GM21825 (cell line): ENCODE measurements around the gene MYMK.

Source experiments
- ATAC-seq: cut with Tn5 transposase; IDR thresholded peaks from one replicate; pipeline ENCODE4 v1.9.1; 2021; ENCODE audit warnings: mild to moderate bottlenecking, moderate library complexity; ENCODE audit not compliant: unreplicated experiment

The MYMK gene

GRCh38 chr9:133470988-133471387 is 53.8 kb downstream of the MYMK start:
- ATAC-seq = no peak

DNA sequence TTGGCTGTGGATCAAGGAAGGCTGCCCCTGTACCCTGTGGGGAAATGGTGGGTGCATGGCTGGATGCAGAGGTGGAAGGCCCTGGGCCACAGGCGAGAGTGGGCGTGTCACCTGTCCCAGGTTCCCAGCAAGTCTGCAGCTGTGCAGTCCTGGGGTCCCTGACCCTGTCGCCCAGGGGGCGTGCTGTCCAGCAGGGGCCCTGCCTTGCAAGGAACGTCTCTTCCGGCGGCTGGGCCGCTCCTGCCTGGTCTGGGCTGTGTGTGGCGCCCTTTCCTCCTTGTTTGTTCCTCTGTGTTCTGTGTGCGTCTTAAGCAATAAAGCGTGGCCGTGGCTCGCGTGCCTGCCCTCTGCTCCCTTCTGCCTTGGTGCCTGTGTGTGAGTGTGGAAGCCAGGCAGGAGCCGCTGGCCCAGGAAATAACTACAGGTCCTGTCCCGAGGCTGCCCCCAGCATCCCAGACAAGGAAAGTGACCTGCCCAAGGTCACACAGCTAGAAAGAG is 54.3 kb downstream of the MYMK start:
- ATAC-seq = no peak

- ATAC-seq = no peak
These were observed 55.9 kb downstream of the MYMK start for GRCh38 chr9:133468777-133469421.

- ATAC-seq = no peak
These were observed 56.4 kb downstream of the MYMK start for GRCh38 chr9:133468374-133468773.

- ATAC-seq = no peak
These were observed 57.7 kb downstream of the MYMK start for GRCh38 chr9:133467101-133467500.

GRCh38 chr9:133465984-133466383 is 58.8 kb downstream of the MYMK start:
- no peak for ATAC-seq

DNA sequence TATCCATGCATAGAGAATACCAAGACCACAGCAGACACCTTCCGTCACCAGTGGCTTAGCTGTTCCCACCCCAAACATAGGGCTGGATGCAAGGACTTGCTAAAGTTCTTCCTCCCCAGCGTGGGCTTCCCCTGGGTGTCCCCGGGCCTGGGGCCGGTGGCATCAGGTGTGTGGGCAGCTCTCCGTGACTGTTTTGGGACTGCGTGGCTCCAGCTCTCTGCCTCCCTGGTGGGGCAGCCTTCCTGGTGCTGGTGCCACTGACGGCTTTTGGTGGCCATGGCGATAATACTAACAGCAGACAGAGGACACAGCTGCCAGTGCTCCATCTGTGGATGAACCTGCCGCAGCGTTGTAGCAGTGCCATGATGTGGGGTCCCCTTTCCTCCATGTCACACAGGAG is 60.1 kb downstream of the MYMK start:
- no peak for ATAC-seq
